DOHH2 (cell line): ENCODE data around the gene POLD3.

Experiments used
- H3F3A ChIP-seq: fragments of 200-600 bp; sonication (generic), shearing (Covaris generic); 2 replicates; pipeline ENCODE4 v1.6.0; 2016; ENCODE audit warnings: antibody characterized with exemption, mild to moderate bottlenecking; ENCODE audit not compliant: control insufficient read depth, insufficient read depth
- H3K27ac ChIP-seq: fragments of 200-600 bp; sonication (generic); 2 replicates; pipeline ENCODE4 v1.5.1; 2014; ENCODE audit warnings: low read depth, mild to moderate bottlenecking, low read length, moderate library complexity
- H3K27me3 ChIP-seq: fragments of 200-600 bp; sonication (generic); 2 replicates; pipeline ENCODE4 v1.6.1; 2014; ENCODE audit warnings: mild to moderate bottlenecking, low read length, mixed read lengths; ENCODE audit not compliant: control insufficient read depth
- H3K36me3 ChIP-seq: fragments of 200-600 bp; sonication (generic); 2 replicates; pipeline ENCODE4 v1.6.1; 2014; ENCODE audit warnings: mild to moderate bottlenecking, low read length, moderate library complexity, mixed read lengths; ENCODE audit not compliant: control insufficient read depth
- H3K4me1 ChIP-seq: fragments of 200-600 bp; sonication (generic); 2 replicates; pipeline ENCODE4 v1.6.1; 2014; ENCODE audit warnings: mild to moderate bottlenecking, low read length, mixed read lengths; ENCODE audit not compliant: control insufficient read depth
- H3K4me2 ChIP-seq: fragments of 200-600 bp; sonication (generic); 2 replicates; pipeline ENCODE4 v1.6.0; 2014; ENCODE audit warnings: mild to moderate bottlenecking, low read length, moderate library complexity
- H3K4me3 ChIP-seq: fragments of 200-600 bp; sonication (generic); 2 replicates; pipeline ENCODE4 v1.5.1; 2014; ENCODE audit warnings: mild to moderate bottlenecking, low read length, mixed read lengths
- H3K79me2 ChIP-seq: fragments of 200-600 bp; sonication (generic); 2 replicates; pipeline ENCODE4 v1.6.1; 2014; ENCODE audit warnings: mild to moderate bottlenecking, low read length, mixed read lengths; ENCODE audit not compliant: control insufficient read depth
- H3K9me2 ChIP-seq: fragments of 200-600 bp; sonication (generic); replicated peaks from 2 replicates; pipeline ENCODE4 v1.6.1; 2014; ENCODE audit warnings: mild to moderate bottlenecking, low read length, mixed read lengths; ENCODE audit not compliant: control insufficient read depth
- H3K9me3 ChIP-seq: fragments of 200-600 bp; sonication (generic); 2 replicates; pipeline ENCODE4 v1.6.1; 2014; ENCODE audit warnings: antibody characterized with exemption, low read length, mixed read lengths; ENCODE audit not compliant: control insufficient read depth, insufficient read depth
- H4K20me1 ChIP-seq: fragments of 200-600 bp; sonication (generic); 2 replicates; pipeline ENCODE4 v1.6.0; 2014; ENCODE audit warnings: low read depth, mild to moderate bottlenecking, antibody characterized with exemption, low read length, moderate library complexity; ENCODE audit not compliant: control insufficient read depth, insufficient read depth
- EZH2phosphoT487 ChIP-seq: fragments of 200-600 bp; sonication (generic); IDR thresholded peaks from 2 replicates; pipeline ENCODE4 v1.6.1; 2017; ENCODE audit warnings: borderline replicate concordance, mild to moderate bottlenecking, antibody characterized with exemption, low read length, moderate library complexity, mixed read lengths
- TF ChIP-seq, protein P1 (sequence below): fragments of 200-600 bp; sonication (generic); IDR thresholded peaks from one replicate; pipeline ENCODE4 v1.5.1; 2014; ENCODE audit warnings: antibody characterized with exemption, mild to moderate bottlenecking, low read depth, low read length; ENCODE audit not compliant: poor library complexity, severe bottlenecking

The POLD3 gene

DNA sequence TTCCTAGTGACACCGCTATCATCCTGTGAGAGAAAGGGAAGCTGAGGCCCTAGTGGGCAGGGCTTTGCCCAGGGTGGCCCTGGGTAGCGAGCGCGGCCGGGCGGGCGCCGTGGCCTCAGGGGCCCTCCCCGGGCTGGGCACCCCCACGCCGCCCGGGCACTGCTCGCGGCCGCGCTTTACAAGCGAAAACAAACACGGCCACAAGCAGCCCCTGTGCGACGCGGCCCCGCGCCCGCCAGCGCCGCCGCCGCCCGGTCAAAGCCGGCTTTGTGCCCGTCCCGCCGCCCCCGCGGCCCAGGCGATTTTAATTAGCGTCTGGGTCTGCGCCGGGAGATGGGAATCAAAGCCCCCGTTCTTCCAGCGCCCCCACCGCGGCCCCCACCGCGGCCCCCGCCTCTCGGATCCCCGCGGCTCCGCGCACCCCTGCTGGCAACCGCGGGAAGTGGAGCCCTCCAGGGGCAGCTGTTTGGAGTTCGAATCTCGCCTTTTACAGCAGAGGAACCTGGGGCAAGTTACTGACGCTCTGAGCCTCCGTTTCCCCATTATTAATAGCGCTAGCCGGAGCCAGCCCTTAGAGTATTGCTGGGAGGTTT, 91.0 kb downstream of the POLD3 start:
- H4K20me1 ChIP-seq = no peaks in the 10 kb centered on the region; the same call in 1 of the 2 replicates
- H3K4me1 ChIP-seq = no peaks in the 10 kb centered on the region
- H3K79me2 ChIP-seq = no peaks in the 10 kb centered on the region
- no peaks in the 10 kb centered on the region for H3K36me3 ChIP-seq
- no peaks in the 10 kb centered on the region for H3K9me3 ChIP-seq
- no peaks in the 10 kb centered on the region for H3F3A ChIP-seq
- no peak overlapping the region for H3K4me2 ChIP-seq
- no peaks in the 10 kb centered on the region for H3K27me3 ChIP-seq
- no peak overlapping the region for H3K4me3 ChIP-seq
- H3K27ac ChIP-seq = no peak overlapping the region
- no peaks in the 10 kb centered on the region for H3K9me2 ChIP-seq
- TF ChIP-seq, protein P1, sequence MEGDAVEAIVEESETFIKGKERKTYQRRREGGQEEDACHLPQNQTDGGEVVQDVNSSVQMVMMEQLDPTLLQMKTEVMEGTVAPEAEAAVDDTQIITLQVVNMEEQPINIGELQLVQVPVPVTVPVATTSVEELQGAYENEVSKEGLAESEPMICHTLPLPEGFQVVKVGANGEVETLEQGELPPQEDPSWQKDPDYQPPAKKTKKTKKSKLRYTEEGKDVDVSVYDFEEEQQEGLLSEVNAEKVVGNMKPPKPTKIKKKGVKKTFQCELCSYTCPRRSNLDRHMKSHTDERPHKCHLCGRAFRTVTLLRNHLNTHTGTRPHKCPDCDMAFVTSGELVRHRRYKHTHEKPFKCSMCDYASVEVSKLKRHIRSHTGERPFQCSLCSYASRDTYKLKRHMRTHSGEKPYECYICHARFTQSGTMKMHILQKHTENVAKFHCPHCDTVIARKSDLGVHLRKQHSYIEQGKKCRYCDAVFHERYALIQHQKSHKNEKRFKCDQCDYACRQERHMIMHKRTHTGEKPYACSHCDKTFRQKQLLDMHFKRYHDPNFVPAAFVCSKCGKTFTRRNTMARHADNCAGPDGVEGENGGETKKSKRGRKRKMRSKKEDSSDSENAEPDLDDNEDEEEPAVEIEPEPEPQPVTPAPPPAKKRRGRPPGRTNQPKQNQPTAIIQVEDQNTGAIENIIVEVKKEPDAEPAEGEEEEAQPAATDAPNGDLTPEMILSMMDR = no peak
- no peak for TF ChIP-seq EZH2phosphoT487

DNA sequence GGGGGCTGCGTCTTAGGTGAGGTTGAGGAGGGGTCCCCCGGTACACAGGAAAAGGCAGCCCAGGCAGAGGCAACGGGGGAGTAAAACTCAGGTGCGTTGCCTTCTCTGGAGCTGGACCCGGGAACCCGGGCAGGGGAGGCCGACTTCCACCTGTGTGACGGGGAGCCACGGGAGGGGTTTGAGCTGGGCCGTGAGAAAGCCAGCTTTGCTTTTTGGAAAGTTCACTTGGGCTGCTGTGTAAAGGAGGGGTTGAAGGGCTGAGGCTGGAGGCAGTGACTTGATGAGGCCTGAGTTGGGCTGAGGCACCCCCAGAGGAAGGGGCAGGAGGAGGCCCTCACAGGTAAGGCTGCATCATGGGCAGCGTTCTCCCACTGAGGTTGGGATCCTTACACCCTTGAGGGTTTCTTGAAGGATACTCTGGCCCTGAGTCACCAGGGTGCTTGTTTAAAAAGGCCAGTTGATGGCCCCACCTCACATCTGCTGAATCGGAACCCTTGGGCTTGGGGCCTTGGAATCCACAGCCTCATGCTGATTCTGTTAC, 91.6 kb downstream of the POLD3 start:
- no peak overlapping the region for H3K27ac ChIP-seq
- no peaks in the 10 kb centered on the region for H3K36me3 ChIP-seq
- H3K4me3 ChIP-seq = no peak overlapping the region
- H4K20me1 ChIP-seq = no peaks in the 10 kb centered on the region; the same call in 1 of the 2 replicates
- no peak for TF ChIP-seq EZH2phosphoT487
- TF ChIP-seq, protein P1 = no peak
- H3K4me2 ChIP-seq = no peak overlapping the region
- no peaks in the 10 kb centered on the region for H3F3A ChIP-seq
- H3K9me2 ChIP-seq = no peaks in the 10 kb centered on the region
- no peaks in the 10 kb centered on the region for H3K4me1 ChIP-seq
- no peaks in the 10 kb centered on the region for H3K9me3 ChIP-seq
- no peaks in the 10 kb centered on the region for H3K27me3 ChIP-seq
- no peaks in the 10 kb centered on the region for H3K79me2 ChIP-seq

DNA sequence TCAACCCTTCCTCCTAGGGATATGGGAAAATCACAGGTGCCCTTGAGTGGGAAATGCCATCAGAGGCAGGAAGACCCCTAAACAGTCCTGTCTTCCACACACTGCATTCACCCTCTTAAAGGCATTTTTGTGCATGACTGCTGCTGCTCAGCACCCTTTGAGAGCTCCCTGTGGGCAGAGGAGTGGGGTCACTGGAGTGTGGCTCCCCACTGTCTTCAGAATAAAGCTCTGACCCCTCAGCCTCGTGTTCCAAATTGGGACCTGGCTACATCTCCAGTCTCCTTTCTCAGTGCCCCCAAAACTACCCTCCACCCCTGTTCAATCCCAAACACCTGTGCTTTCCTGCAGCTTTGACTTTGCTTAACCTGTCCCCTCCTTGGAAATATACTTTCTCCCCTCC, 92.3 kb downstream of the POLD3 start:
- no peaks in the 10 kb centered on the region for H3K9me3 ChIP-seq
- no peaks in the 10 kb centered on the region for H3K36me3 ChIP-seq
- H3K27ac ChIP-seq = no peak overlapping the region
- H3K27me3 ChIP-seq = no peaks in the 10 kb centered on the region
- H3F3A ChIP-seq = no peaks in the 10 kb centered on the region
- no peak overlapping the region for H3K4me2 ChIP-seq
- no peaks in the 10 kb centered on the region; the same call in 1 of the 2 replicates for H4K20me1 ChIP-seq
- no peaks in the 10 kb centered on the region for H3K4me1 ChIP-seq
- H3K79me2 ChIP-seq = no peaks in the 10 kb centered on the region
- TF ChIP-seq, protein P1 = no peak
- TF ChIP-seq EZH2phosphoT487 = no peak
- no peak overlapping the region for H3K4me3 ChIP-seq
- H3K9me2 ChIP-seq = no peaks in the 10 kb centered on the region
